Breast epithelium (tissue), 3 donors: ENCODE results near the gene FIP1L1.

Experiments used
- POLR2A ChIP-seq: fragments of 450-650 bp; IDR thresholded peaks from one replicate; pipeline ENCODE4 v1.6.1; 2016; ENCODE audit warnings: antibody characterized with exemption, mild to moderate bottlenecking, moderate library complexity
- TF ChIP-seq, protein P1 (sequence below), 3 donors: fragments of 450-650 bp; IDR thresholded peaks; one replicate each; pipeline ENCODE4 v1.5.1; 2016 to 2017; ENCODE audit warnings: antibody characterized with exemption in 3 of 3, mild to moderate bottlenecking in 3 of 3, moderate library complexity in 3 of 3

DNA sequence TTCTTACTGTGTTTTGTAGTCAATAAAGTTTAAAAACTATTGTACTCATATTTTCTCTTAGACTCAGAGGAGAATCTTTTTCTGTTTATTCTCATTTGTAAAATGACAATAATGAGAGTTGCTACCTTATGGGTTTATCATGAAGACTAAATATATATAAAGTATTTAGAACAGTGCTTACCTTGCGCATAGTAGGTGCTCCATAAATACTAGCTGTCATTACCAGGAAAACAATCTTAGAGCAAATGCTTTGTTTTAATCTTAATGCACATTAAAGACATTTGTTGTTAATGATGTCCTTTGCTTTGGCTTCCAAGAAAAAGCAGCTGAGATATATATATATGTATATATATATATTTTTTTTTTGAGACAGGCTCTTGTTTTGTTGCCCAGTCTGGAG lies 44.9 kb downstream of the FIP1L1 start:
- TF ChIP-seq, protein P1, sequence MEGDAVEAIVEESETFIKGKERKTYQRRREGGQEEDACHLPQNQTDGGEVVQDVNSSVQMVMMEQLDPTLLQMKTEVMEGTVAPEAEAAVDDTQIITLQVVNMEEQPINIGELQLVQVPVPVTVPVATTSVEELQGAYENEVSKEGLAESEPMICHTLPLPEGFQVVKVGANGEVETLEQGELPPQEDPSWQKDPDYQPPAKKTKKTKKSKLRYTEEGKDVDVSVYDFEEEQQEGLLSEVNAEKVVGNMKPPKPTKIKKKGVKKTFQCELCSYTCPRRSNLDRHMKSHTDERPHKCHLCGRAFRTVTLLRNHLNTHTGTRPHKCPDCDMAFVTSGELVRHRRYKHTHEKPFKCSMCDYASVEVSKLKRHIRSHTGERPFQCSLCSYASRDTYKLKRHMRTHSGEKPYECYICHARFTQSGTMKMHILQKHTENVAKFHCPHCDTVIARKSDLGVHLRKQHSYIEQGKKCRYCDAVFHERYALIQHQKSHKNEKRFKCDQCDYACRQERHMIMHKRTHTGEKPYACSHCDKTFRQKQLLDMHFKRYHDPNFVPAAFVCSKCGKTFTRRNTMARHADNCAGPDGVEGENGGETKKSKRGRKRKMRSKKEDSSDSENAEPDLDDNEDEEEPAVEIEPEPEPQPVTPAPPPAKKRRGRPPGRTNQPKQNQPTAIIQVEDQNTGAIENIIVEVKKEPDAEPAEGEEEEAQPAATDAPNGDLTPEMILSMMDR (IDR thresholded peaks at IDR 0.05), result no peak
- no peak for TF ChIP-seq POLR2A
